HEK293 (cell line): ENCODE data around the gene CALCOCO2.

Experiments
- CTCF ChIA-PET: fragments of 350-600 bp; formaldehyde crosslinking; extraction: SDS; loops from one replicate; lab custom pipeline; 2021; ENCODE audit warnings: antibody characterized with exemption; lab: Yijun Ruan, JAX
- POLR2A ChIA-PET: fragments of 300-600 bp; formaldehyde crosslinking; extraction: SDS; loops from one replicate; lab custom pipeline; 2020; ENCODE audit warnings: antibody characterized with exemption, inconsistent platforms; lab: Yijun Ruan, JAX
- H3K27ac ChIP-seq: fragments of 200-500 bp; sonication (Bioruptor generic); 2 replicates; pipeline ENCODE4 v1.5.1; 2014; ENCODE audit warnings: low read depth, low read length, control low read depth, inconsistent platforms; ENCODE audit errors: extremely low read depth
- H3K36me3 ChIP-seq, 2 experiments: fragments of 200-500 bp in 1 of 2; sonication (Bioruptor generic) in 1 of 2; 1 replicate in 1 of 2; 2 replicates in 1 of 2; pipeline ENCODE4 v1.5.1; 2014 to 2017; ENCODE audit warnings: inconsistent platforms in 2 of 2, low read length in 2 of 2; ENCODE audit not compliant: control insufficient read depth in 2 of 2, insufficient read depth in 1 of 2
- H3K4me1 ChIP-seq: fragments of 200-500 bp; sonication (Bioruptor generic); 2 replicates; pipeline ENCODE4 v1.5.1; 2014; ENCODE audit warnings: mild to moderate bottlenecking, low read length, inconsistent platforms; ENCODE audit not compliant: control insufficient read depth, insufficient read depth
- H3K4me3 ChIP-seq: 2 replicates; pipeline ENCODE4 v1.5.1; 2011; ENCODE audit warnings: low read depth, mild to moderate bottlenecking, control low read depth, low read length, moderate library complexity
- H3K9me3 ChIP-seq: fragments of 200-500 bp; sonication (Bioruptor generic); 2 replicates; pipeline ENCODE4 v1.5.1; 2014; ENCODE audit warnings: low read depth, low read length, inconsistent platforms; ENCODE audit not compliant: control insufficient read depth, insufficient read depth
- BCL11A ChIP-seq: fragments of 450-650 bp; formaldehyde crosslinking; IDR thresholded peaks from 2 replicates; pipeline ENCODE4 v1.5.1; 2016; ENCODE audit warnings: low read depth, missing biosample characterization, missing genetic modification characterization
- GLIS2 ChIP-seq: fragments of 450-650 bp; formaldehyde crosslinking; IDR thresholded peaks from 2 replicates; pipeline ENCODE4 v1.5.1; 2016; ENCODE audit warnings: missing biosample characterization, missing genetic modification characterization
- KLF1 ChIP-seq: fragments of 450-650 bp; formaldehyde crosslinking; IDR thresholded peaks from 2 replicates; pipeline ENCODE4 v1.5.1; 2016; ENCODE audit warnings: missing biosample characterization, missing genetic modification characterization
- MZF1 ChIP-seq: fragments of 450-650 bp; formaldehyde crosslinking; IDR thresholded peaks from 2 replicates; pipeline ENCODE4 v1.5.1; 2017; ENCODE audit warnings: missing biosample characterization, missing genetic modification characterization, borderline replicate concordance
- OSR2 ChIP-seq: fragments of 450-650 bp; formaldehyde crosslinking; IDR thresholded peaks from 2 replicates; pipeline ENCODE4 v1.5.1; 2016; ENCODE audit warnings: missing biosample characterization, missing genetic modification characterization
- PRDM1 ChIP-seq: fragments of 450-650 bp; formaldehyde crosslinking; IDR thresholded peaks from 2 replicates; pipeline ENCODE4; 2016; ENCODE audit warnings: missing biosample characterization, missing genetic modification characterization
- PRDM2 ChIP-seq: fragments of 450-650 bp; formaldehyde crosslinking; IDR thresholded peaks from 2 replicates; pipeline ENCODE4 v1.5.1; 2016; ENCODE audit warnings: missing biosample characterization, missing genetic modification characterization, borderline replicate concordance
- REPIN1 ChIP-seq: fragments of 450-650 bp; formaldehyde crosslinking; IDR thresholded peaks from 2 replicates; pipeline ENCODE4 v1.5.1; 2017; ENCODE audit warnings: missing biosample characterization, missing genetic modification characterization, low read depth
- SP7 ChIP-seq: fragments of 450-650 bp; formaldehyde crosslinking; IDR thresholded peaks from 2 replicates; pipeline ENCODE4 v1.5.1; 2016; ENCODE audit warnings: missing biosample characterization, missing genetic modification characterization
- ZFP41 ChIP-seq: fragments of 450-650 bp; formaldehyde crosslinking; IDR thresholded peaks from 2 replicates; pipeline ENCODE4 v1.5.1; 2016; ENCODE audit warnings: missing biosample characterization, missing genetic modification characterization, borderline replicate concordance
- ZIC2 ChIP-seq: fragments of 450-650 bp; formaldehyde crosslinking; IDR thresholded peaks from 2 replicates; pipeline ENCODE4 v1.5.1; 2016; ENCODE audit warnings: missing biosample characterization, missing genetic modification characterization
- ZNF10 ChIP-seq: fragments of 450-650 bp; formaldehyde crosslinking; IDR thresholded peaks from 2 replicates; pipeline ENCODE4 v1.5.1; 2017; ENCODE audit warnings: missing biosample characterization, missing genetic modification characterization
- ZNF133 ChIP-seq: fragments of 450-650 bp; formaldehyde crosslinking; IDR thresholded peaks from 2 replicates; pipeline ENCODE4 v1.5.1; 2016; ENCODE audit warnings: missing biosample characterization, missing genetic modification characterization
- ZNF16 ChIP-seq: fragments of 450-650 bp; formaldehyde crosslinking; IDR thresholded peaks from 2 replicates; pipeline ENCODE4 v1.5.1; 2016; ENCODE audit warnings: low read depth, missing biosample characterization, missing genetic modification characterization
- ZNF175 ChIP-seq: fragments of 450-650 bp; formaldehyde crosslinking; IDR thresholded peaks from 2 replicates; pipeline ENCODE4 v1.5.1; 2016; ENCODE audit warnings: missing biosample characterization, missing genetic modification characterization
- ZNF202 ChIP-seq: fragments of 450-650 bp; formaldehyde crosslinking; IDR thresholded peaks from 2 replicates; pipeline ENCODE4 v1.5.1; 2016; ENCODE audit warnings: missing biosample characterization, missing genetic modification characterization, borderline replicate concordance
- ZNF211 ChIP-seq: fragments of 450-650 bp; formaldehyde crosslinking; IDR thresholded peaks from 2 replicates; pipeline ENCODE4 v1.5.1; 2016; ENCODE audit warnings: low read depth, missing biosample characterization, missing genetic modification characterization
- ZNF214 ChIP-seq: fragments of 450-650 bp; formaldehyde crosslinking; IDR thresholded peaks from 2 replicates; pipeline ENCODE4 v1.5.1; 2017; ENCODE audit warnings: missing biosample characterization, mild to moderate bottlenecking, missing genetic modification characterization, borderline replicate concordance
- ZNF221 ChIP-seq: fragments of 450-650 bp; formaldehyde crosslinking; IDR thresholded peaks from 2 replicates; pipeline ENCODE4 v1.5.1; 2017; ENCODE audit warnings: missing biosample characterization, missing genetic modification characterization, borderline replicate concordance
- ZNF24 ChIP-seq: fragments of 450-650 bp; formaldehyde crosslinking; IDR thresholded peaks from 2 replicates; pipeline ENCODE4 v1.5.1; 2016; ENCODE audit warnings: missing biosample characterization, missing genetic modification characterization
- ZNF266 ChIP-seq: fragments of 450-650 bp; formaldehyde crosslinking; IDR thresholded peaks from 2 replicates; pipeline ENCODE4 v1.5.1; 2016; ENCODE audit warnings: missing biosample characterization, missing genetic modification characterization, low read depth
- ZNF274 ChIP-seq, 2 experiments: fragments of 200-500 bp in 1 of 2; fragments of 450-650 bp in 1 of 2; sonication (Bioruptor generic) in 1 of 2; formaldehyde crosslinking in 1 of 2; IDR thresholded peaks; 2 replicates each; pipeline versions ENCODE4 v1.5.1 to v1.6.1; 2014 to 2016; ENCODE audit warnings: borderline replicate concordance in 1 of 2, inconsistent platforms in 1 of 2, low read length in 1 of 2, missing biosample characterization in 1 of 2, missing genetic modification characterization in 1 of 2
- ZNF335 ChIP-seq: fragments of 450-650 bp; formaldehyde crosslinking; conservative IDR thresholded peaks from 2 replicates; pipeline ENCODE4 v1.5.1; 2016; ENCODE audit warnings: missing biosample characterization, missing genetic modification characterization
- ZNF366 ChIP-seq: fragments of 450-650 bp; formaldehyde crosslinking; conservative IDR thresholded peaks from 2 replicates; pipeline ENCODE4 v1.5.1; 2016; ENCODE audit warnings: missing biosample characterization, missing genetic modification characterization
- ZNF449 ChIP-seq: fragments of 450-650 bp; formaldehyde crosslinking; IDR thresholded peaks from 2 replicates; pipeline ENCODE4 v1.5.1; 2017; ENCODE audit warnings: missing biosample characterization, mild to moderate bottlenecking, missing genetic modification characterization, moderate library complexity
- ZNF514 ChIP-seq: fragments of 450-650 bp; formaldehyde crosslinking; IDR thresholded peaks from 2 replicates; pipeline ENCODE4 v1.5.1; 2016; ENCODE audit warnings: missing biosample characterization, missing genetic modification characterization
- ZNF548 ChIP-seq: fragments of 450-650 bp; formaldehyde crosslinking; IDR thresholded peaks from 2 replicates; pipeline ENCODE4 v1.5.1; 2016; ENCODE audit warnings: missing biosample characterization, missing genetic modification characterization
- ZSCAN16 ChIP-seq: fragments of 450-650 bp; formaldehyde crosslinking; IDR thresholded peaks from 2 replicates; pipeline ENCODE4 v1.5.1; 2016; ENCODE audit warnings: missing biosample characterization, missing genetic modification characterization
- ZXDB ChIP-seq: fragments of 450-650 bp; formaldehyde crosslinking; IDR thresholded peaks from 2 replicates; pipeline ENCODE4 v1.5.1; 2016; ENCODE audit warnings: missing biosample characterization, missing genetic modification characterization

The CALCOCO2 gene

GRCh38 chr17:48860456-48860855 is 29.6 kb downstream of the CALCOCO2 start:
- no peak overlapping the region for H3K27ac ChIP-seq
- H3K4me3 ChIP-seq: no peak overlapping the region
- POLR2A ChIA-PET: interaction anchor here (0.6 kb wide), 1 partner anchor 26 kb away, joined by 4 read pairs; no protein-coding TSS in a partner anchor
- CTCF ChIA-PET: interaction anchor here (0.6 to 6.9 kb wide), 7 partner anchors 10 to 677 kb away, joined by 3 to 50 read pairs (median 3); partner anchors contain the start of gene TTLL6
- H3K9me3 ChIP-seq: no peaks in the 10 kb centered on the region
- TF ChIP-seq ZFP41 (tag by site-specific recombination): no peak
- no peak for TF ChIP-seq ZNF133 (tag by site-specific recombination)
- no peak for TF ChIP-seq ZNF221 (tag by site-specific recombination)
- no peak for TF ChIP-seq ZNF214
- no peak for TF ChIP-seq MZF1 (tag by site-specific recombination)
- TF ChIP-seq SP7 (tag by site-specific recombination): no peak
- no peak for TF ChIP-seq PRDM1
- no peak for TF ChIP-seq ZNF335 (tag by site-specific recombination)
- TF ChIP-seq ZNF10 (tag by site-specific recombination): no peak
- TF ChIP-seq OSR2: no peak
- TF ChIP-seq KLF1 (tag by site-specific recombination): no peak
- peaks cover 55 to 78% of the 10 kb centered on the region in 2 experiments for H3K36me3 ChIP-seq
- no peaks in the 10 kb centered on the region for H3K4me1 ChIP-seq

GRCh38 chr17:48868916-48869500 is 38.2 kb downstream of the CALCOCO2 start:
- no peaks in the 10 kb centered on the region for H3K4me1 ChIP-seq
- CTCF ChIA-PET: interaction anchor here (0.6 to 14.7 kb wide), 11 partner anchors 10 to 197 kb away, joined by 3 to 336 read pairs (median 5); partner anchors contain the start of gene TTLL6
- no peaks in the 10 kb centered on the region for H3K9me3 ChIP-seq
- POLR2A ChIA-PET: interaction anchor here (0.8 to 1.6 kb wide), 2 partner anchors 9 to 33 kb away, joined by 3 read pairs; no protein-coding TSS in a partner anchor
- H3K36me3 ChIP-seq: peaks cover 8 to 15% of the 10 kb centered on the region in 2 experiments
- H3K27ac ChIP-seq: no peak overlapping the region
- H3K4me3 ChIP-seq: no peak overlapping the region
- TF ChIP-seq ZNF274 (IDR thresholded peaks at IDR 0.05; ENCODE audit: low read length): no peak
- no peak for TF ChIP-seq ZNF274 (tag by site-specific recombination; IDR thresholded peaks at IDR 0.05; ENCODE audit: borderline replicate concordance)
- no peak for TF ChIP-seq REPIN1 (tag by site-specific recombination)
- TF ChIP-seq ZNF175 (tag by site-specific recombination): no peak
- TF ChIP-seq ZIC2 (tag by site-specific recombination): peak; percentile 95
- no peak for TF ChIP-seq GLIS2 (tag by site-specific recombination)
- no peak for TF ChIP-seq PRDM2
- no peak for TF ChIP-seq ZNF211 (tag by site-specific recombination)
- TF ChIP-seq ZNF366 (tag by site-specific recombination): no peak
- TF ChIP-seq ZNF514 (tag by site-specific recombination): no peak
- TF ChIP-seq KLF1 (tag by site-specific recombination): no peak
- TF ChIP-seq ZXDB (tag by site-specific recombination): 0 out of 2 replicates have a peak, but pooled peaks have one; percentile 9
- TF ChIP-seq ZNF548 (tag by site-specific recombination): no peak
- no peak for TF ChIP-seq ZNF16 (tag by site-specific recombination)
- no peak for TF ChIP-seq BCL11A (tag by site-specific recombination)
- TF ChIP-seq ZNF202 (tag by site-specific recombination): no peak
- TF ChIP-seq ZNF449: no peak
- TF ChIP-seq ZNF266 (tag by site-specific recombination): no peak
- no peak for TF ChIP-seq ZNF133 (tag by site-specific recombination)
- TF ChIP-seq ZNF24: peak; percentile 50
- TF ChIP-seq ZSCAN16 (tag by site-specific recombination): no peak
